Heart right ventricle (tissue), 16 donors: ENCODE results near the gene ABHD2. TPM values are rescaled to one million over a fixed set of nuclear protein-coding genes. Genes with fewer than 3 reads are reported as not detected.

ENCODE experiments used
- ATAC-seq, 8 donors: fragments of 200-7000 bp; cut with Tn5 transposase; one replicate each; pipeline ENCODE4 v1.9.1; 2020; ENCODE audit warnings: mild to moderate bottlenecking in 8 of 8, moderate library complexity in 8 of 8, moderate number of reproducible peaks in 1 of 8
- DNase-seq, 2 donors: peaks; one replicate each; pipeline ENCODE4 v3.0.0-alpha.2; 2020
- H3K27ac ChIP-seq, 10 donors: fragments of 200-600 bp; sonication (generic) in 2 of 10; one replicate each; pipeline versions ENCODE4 v1.5.0 to v1.8.0; 2020 to 2022; ENCODE audit warnings: mild to moderate bottlenecking in 3 of 10
- H3K27me3 ChIP-seq, 7 donors: fragments of 200-600 bp; one replicate each; pipeline ENCODE4 v1.8.0; 2021 to 2022; ENCODE audit warnings: mild to moderate bottlenecking in 2 of 7
- H3K36me3 ChIP-seq, 9 donors: fragments of 200-600 bp; sonication (generic) in 1 of 9; one replicate each; pipeline versions ENCODE4 v1.5.0 to v1.8.0; 2020 to 2022; ENCODE audit warnings: mild to moderate bottlenecking in 2 of 9
- H3K4me1 ChIP-seq, 9 donors: fragments of 200-600 bp; sonication (generic) in 1 of 9; one replicate each; pipeline versions ENCODE4 v1.5.0 to v1.8.0; 2020 to 2022; ENCODE audit warnings: mild to moderate bottlenecking in 4 of 9
- H3K4me3 ChIP-seq, 10 donors: fragments of 200-600 bp; sonication (generic) in 2 of 10; one replicate each; pipeline versions ENCODE4 v1.5.0 to v1.8.0; 2020 to 2022; ENCODE audit warnings: mild to moderate bottlenecking in 7 of 10, moderate library complexity in 2 of 10
- H3K9me3 ChIP-seq, 11 donors: fragments of 200-600 bp in 10 of 11; sonication (generic) in 2 of 11; one replicate each; pipeline versions ENCODE4 v1.5.0 to v1.8.0; 2013 to 2022; ENCODE audit warnings: mild to moderate bottlenecking in 2 of 11, control low read depth in 1 of 11, moderate library complexity in 1 of 11
- CTCF ChIP-seq, 9 donors: fragments of 200-600 bp; sonication (generic) in 2 of 9; IDR thresholded peaks; one replicate each; pipeline versions ENCODE4 v1.5.0 to v1.8.0; 2021 to 2022; ENCODE audit warnings: antibody characterized with exemption in 9 of 9, mild to moderate bottlenecking in 5 of 9, moderate library complexity in 1 of 9
- WGBS, 2 donors: extraction: QIAGEN DNeasy Blood & Tissue Kit; methylation state at CpG; one replicate each; pipeline ENCODE4 v1.1.7; 2013; ENCODE audit warnings: inconsistent platforms in 1 of 2; 5-methylcytosine and 5-hydroxymethylcytosine counted together
- intact Hi-C, 10 donors: fragments of 100-400 bp; cut with DNase I; formaldehyde crosslinking; loops; one replicate each; pipeline versions ENCODE4 v1.11.1 to v1.14.2; 2022
- polyA plus RNA-seq, 2 donors: library from polyadenylated mRNA; stranded (reverse); fragments of 200-250 nt; gene quantifications; one replicate each; pipeline ENCODE4 v1.2.3, GENCODE V29; 2013
- total RNA-seq, 10 donors: library from RNA; stranded (reverse); fragmentation: NEBNext Ultra II Directional in 3 of 10; extraction: Animal tissue kit (Norgen Biotek cat#: 25700) in 3 of 10; gene quantifications; one replicate each; pipeline versions ENCODE4 v1.2.1 to v1.2.4, GENCODE V29; 2021 to 2023
- donor health status: Arrhythmogenic right ventricular cardiomyopathy.
- donor health status: ischemic (EF 13 %, LVEDD 7.1; RV severe dilation, severe dysfunction).
- donor health status: healthy with polysubstance abuse.
- donor health status: DM: no; HTN: yes; CAD: no.
- donor health status: DM: no; HTN: no; CAD: no.
- donor health status: ischemic (EF 25% LVEDD 6.9; RV normal size, moderate dysfunction).
- donor health status: ischemic (EF 25% LVEDD 5.7; RV mildly dilated, moderate dysfunction).
- donor health status: healthy.
- donor health status: DM: yes; HTN: yes; CAD: no.
- donor health status: Ischemic cardiomyopathy.
- donor health status: ischemic (EF 35%, LVEDD 5.7; RV mildly dilated, moderate dysfunction).
- donor health status: nonischemic (EF 11% LVEDD 7.7; RV severe dilation, severe dysfunction).
- donor health status: DM: yes; HTN: yes; CAD: no.
- donor health status: PGD.
- donor health status: ischemic (EF 29% LVEDD 5.4; RV normal size, mild dysfunction).
- donor health status: nonischemic (EF 23%, LVEDD 6.1; RV moderate dilation, normal function).

The ABHD2 gene
- total and polyA plus RNA-seq, 12 donors, result 9.1 to 201 (median 119) TPM

GRCh38 chr15:89142423-89142822 is 54.2 kb downstream of the ABHD2 start:
- Histone ChIP-seq H3K27ac (peak overlapping the region in 8 of 10 donors; percentile 4 to 86 (median 75)), H3K9me3 (no peaks in the 10 kb centered on the region), H3K4me3 (no peak overlapping the region), H3K36me3 (peaks cover 0 to 23% (median 0%) of the 10 kb centered on the region in 9 donors), H3K27me3 (no peaks in the 10 kb centered on the region), H3K4me1 (peaks cover 19 to 94% (median 87%) of the 10 kb centered on the region in 9 donors)
- intact Hi-C loops, result no loop called here
- 54 to 59% methylated on average over 5 of the region's 5 CpGs for WGBS, 2 donors
- no peak for TF ChIP-seq CTCF (IDR thresholded peaks at IDR 0.05)
- no peak for ATAC-seq
- no peak for DNase-seq

DNA sequence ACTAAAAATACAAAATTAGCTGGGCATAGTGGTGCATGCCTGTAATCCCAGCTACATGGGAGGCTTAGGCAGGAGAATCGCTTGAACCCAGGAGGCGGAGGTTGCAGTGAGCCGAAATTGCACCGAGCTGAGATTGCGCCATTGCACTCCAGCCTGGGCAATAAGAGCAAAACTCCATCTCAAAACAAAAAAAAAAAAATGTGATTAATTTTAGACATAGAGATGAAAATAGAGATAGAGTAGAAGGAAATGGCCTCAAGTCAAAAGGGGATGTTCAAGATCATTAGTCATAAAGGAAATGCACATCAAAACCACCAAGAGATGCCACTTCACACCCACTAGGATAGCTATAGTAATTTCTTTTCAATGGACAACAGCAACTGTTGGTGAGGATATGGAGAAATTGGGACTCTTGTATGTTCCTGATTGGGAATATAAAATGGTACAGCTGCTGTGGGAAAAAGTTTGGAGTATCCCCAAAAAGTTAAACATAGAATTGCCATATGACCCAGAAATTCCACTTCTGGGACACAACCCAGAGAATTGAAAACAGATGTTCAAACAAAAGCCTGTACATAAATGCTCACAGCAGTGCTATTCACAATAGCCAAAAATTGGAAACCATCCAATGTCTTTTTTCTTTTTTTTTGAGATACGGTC is 55.4 kb downstream of the ABHD2 start:
- H3K4me3 ChIP-seq, result no peak overlapping the region

GRCh38 chr15:89144491-89144890 is 56.2 kb downstream of the ABHD2 start:
- H3K36me3 ChIP-seq, result peaks cover 0 to 21% (median 0%) of the 10 kb centered on the region in 9 donors
- no peaks in the 10 kb centered on the region for H3K9me3 ChIP-seq
- DNase-seq, result no peak
- peak overlapping the region in 7 of 10 donors; percentile 38 to 86 (median 60) for H3K27ac ChIP-seq
- 91 to 95% methylated on average over 3 of the region's 3 CpGs for WGBS, 2 donors
- H3K4me1 ChIP-seq, result peaks cover 11 to 85% (median 70%) of the 10 kb centered on the region in 9 donors
- no peak for TF ChIP-seq CTCF (IDR thresholded peaks at IDR 0.05)
- no peak overlapping the region for H3K4me3 ChIP-seq
- ATAC-seq, result no peak
- no peaks in the 10 kb centered on the region for H3K27me3 ChIP-seq
- intact Hi-C loops, result no loop called here

More for the DNA sequence above, 55.4 kb downstream of the ABHD2 start:
- DNase-seq, result no peak
- Histone ChIP-seq H3K27ac (peak overlapping the region; percentile 4 to 86 (median 66)), H3K4me1 (peaks cover 11 to 86% (median 78%) of the 10 kb centered on the region in 9 donors), H3K36me3 (peaks cover 0 to 23% (median 0%) of the 10 kb centered on the region in 9 donors), H3K27me3 (no peaks in the 10 kb centered on the region), H3K9me3 (no peaks in the 10 kb centered on the region)
- no peak for TF ChIP-seq CTCF (IDR thresholded peaks at IDR 0.05)
- peak; percentile 27 to 80 (median 53) for ATAC-seq
- WGBS, 2 donors, result 51 to 63% methylated on average over 6 of the region's 6 CpGs
- intact Hi-C loops, result no loop called here

- peaks cover 12 to 84% (median 67%) of the 10 kb centered on the region in 9 donors for H3K4me1 ChIP-seq
- no peak for DNase-seq
- TF ChIP-seq CTCF (IDR thresholded peaks at IDR 0.05), result no peak
- intact Hi-C loops, result no loop called here
- H3K9me3 ChIP-seq, result no peaks in the 10 kb centered on the region
- peaks cover 0 to 9% (median 0%) of the 10 kb centered on the region in 9 donors for H3K36me3 ChIP-seq
- WGBS, 2 donors, result 54% methylated on average over 5 of the region's 5 CpGs
- H3K27ac ChIP-seq, result peak overlapping the region in 2 of 10 donors; percentile 12 to 15
- no peak overlapping the region for H3K4me3 ChIP-seq
- H3K27me3 ChIP-seq, result no peaks in the 10 kb centered on the region
- no peak for ATAC-seq
Observed at GRCh38 chr15:89146366-89146765, 58.1 kb downstream of the ABHD2 start.
